Dedifferentiated amniotic fluid mesenchymal stem cell (primary cell): ENCODE measurements around the gene THUMPD2.
A peak's percentile ranks its signal among the peaks of the same experiment; 100 is the strongest.
"Not testable (repeated sequence)": the region's sequence is repeated elsewhere in the genome, so short reads cannot be mapped to it uniquely, and the experiment has no call there.

Source experiments
- DNase-seq: peaks from one replicate; pipeline ENCODE4 v3.0.0-alpha.2; 2016; ENCODE audit errors: extremely low spot score

THUMPD2 gene, protein sequence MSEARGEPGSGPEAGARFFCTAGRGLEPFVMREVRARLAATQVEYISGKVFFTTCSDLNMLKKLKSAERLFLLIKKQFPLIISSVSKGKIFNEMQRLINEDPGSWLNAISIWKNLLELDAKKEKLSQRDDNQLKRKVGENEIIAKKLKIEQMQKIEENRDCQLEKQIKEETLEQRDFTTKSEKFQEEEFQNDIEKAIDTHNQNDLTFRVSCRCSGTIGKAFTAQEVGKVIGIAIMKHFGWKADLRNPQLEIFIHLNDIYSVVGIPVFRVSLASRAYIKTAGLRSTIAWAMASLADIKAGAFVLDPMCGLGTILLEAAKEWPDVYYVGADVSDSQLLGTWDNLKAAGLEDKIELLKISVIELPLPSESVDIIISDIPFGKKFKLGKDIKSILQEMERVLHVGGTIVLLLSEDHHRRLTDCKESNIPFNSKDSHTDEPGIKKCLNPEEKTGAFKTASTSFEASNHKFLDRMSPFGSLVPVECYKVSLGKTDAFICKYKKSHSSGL

DNA sequence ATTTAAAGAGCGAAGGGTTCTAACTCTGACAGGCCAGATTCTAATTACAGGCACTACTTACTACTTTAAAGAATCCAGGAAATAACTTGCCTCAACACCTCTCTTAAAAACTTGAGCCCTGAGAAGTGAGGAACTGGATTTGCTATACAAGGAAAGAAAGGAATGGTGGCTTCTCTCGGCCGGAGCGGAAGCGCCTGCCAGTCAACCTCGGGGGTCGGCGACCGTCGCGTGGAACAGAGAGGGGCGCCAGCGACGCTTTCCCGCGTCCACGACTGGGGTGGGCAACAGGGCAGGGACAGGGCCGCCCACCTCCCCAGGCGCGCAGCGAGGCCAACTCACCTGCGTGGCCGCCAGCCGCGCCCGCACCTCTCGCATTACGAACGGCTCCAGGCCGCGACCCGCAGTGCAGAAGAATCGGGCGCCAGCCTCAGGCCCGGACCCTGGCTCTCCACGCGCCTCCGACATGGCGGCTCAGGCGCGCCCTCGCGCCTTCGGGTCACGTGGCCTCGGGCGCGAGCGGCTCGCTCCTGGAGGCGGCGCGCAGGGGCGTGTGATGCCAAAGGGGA lies at the start of gene THUMPD2:
Gene THUMPD2, minus strand, starts transcription at position 484 of the 566 bp plus-strand sequence. Its CDS starts 19 bp downstream, at position 465.
- peak; percentile 59 for DNase-seq

DNA sequence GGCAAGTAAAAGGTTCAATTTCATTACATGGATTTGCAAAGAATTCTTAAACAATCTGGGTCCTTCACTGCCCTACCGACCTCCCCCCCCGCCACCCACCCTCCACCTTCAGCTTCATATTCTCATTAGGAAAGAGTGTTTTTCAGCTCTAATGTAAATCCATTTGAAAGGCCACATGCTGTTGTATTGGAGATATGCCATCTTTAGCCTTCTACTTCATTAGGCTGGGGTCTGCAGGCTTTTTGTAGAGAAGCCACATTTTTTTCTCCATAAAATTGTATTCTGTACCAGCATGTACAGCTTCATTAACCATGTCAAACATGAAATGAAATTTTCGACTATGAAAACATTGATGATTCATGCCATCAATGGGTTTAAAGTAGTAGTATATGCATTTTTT lies 42.8 kb upstream of the THUMPD2 start:
- no peak for DNase-seq

DNA sequence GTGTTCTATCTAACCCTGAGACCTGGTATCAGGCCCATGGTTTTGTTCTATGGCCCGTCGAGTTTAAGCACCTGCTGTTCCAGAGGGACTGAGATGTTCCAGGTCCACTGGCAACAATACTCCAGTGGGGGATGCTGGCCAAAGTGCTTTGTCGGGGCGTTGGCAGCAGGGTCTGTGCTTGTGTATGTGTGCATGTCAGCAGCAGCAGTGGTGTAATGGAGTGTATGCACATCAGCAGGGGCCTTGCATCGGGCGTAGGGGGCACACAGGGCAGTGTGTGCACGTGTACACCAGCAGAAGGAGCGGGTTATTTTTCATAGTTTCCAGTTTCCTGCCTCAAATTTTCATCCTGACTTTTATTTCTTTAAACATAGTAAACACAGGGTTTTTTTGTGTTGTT lies 37.8 kb upstream of the THUMPD2 start:
- peak; percentile 5 for DNase-seq

DNA sequence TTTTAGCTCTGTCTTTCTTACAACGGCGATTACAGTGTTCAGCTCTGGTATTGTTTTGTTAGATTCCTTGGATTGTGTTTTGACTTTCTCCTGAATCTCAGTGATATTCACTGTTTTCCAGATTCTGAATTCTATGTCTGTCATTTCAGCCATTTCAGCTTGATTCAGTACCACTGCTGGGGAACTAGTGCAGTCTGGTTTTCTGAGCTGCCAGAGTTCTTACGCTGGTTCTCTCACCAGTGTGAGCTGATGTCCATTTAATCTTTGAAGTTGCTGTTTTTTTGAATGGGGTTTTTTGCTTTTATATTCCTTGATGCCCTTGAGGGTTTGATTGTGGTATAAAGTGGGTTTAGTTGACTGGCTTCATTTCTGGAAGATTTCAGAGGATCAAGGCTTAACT lies 37.4 kb upstream of the THUMPD2 start:
- no peak for DNase-seq

DNA sequence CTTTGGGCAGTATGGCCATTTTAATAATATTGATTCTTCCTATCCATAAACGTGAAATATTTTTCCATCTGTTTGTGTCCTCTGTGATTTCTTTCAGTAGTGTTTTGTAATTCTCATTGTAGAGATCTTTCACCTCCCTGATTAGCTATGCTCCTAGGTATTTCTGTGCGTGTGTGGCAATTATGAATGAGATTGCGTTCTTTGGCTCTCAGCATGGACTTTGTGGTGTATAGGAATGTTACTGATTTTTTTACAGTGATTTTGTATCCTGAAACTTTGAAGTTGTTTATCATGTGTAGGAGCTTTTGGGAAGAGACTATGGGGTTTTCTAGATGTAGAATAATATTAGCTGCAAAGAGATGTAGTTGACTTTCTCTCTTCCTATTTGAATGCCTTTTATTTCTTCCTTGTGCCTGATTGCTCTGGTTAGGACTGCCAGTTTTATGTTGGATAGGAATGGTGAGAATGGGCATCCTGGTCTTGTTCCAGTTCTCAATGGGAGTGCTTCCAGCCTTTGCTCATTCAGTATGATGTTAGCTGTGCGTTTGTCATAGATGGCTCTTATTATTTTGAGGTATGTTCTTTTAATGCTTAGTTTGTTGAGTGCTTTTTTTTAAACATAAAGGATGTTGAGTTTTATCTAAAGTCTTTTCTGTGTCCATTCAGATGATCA lies 27.0 kb upstream of the THUMPD2 start:
- no peak for DNase-seq

DNA sequence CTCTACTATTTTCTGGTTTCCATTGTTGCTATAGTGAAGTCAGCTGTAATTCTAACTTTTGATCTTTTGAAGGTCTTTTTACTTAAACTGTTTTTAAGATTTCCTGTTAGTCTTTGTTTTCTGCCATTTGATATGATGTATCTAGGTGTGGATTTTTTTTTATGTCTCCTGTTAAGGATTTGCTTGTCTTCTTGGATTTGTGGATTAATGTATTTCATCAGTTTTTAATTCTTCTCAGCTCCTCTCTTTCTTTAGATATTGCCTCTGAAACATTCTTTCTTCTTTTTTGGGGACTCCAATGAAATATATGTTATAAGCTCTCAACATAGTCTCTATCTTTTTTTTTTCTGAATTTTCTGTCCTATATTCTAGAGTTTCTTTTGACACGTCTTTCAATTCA lies 24.8 kb upstream of the THUMPD2 start:
- DNase-seq = no peak

DNA sequence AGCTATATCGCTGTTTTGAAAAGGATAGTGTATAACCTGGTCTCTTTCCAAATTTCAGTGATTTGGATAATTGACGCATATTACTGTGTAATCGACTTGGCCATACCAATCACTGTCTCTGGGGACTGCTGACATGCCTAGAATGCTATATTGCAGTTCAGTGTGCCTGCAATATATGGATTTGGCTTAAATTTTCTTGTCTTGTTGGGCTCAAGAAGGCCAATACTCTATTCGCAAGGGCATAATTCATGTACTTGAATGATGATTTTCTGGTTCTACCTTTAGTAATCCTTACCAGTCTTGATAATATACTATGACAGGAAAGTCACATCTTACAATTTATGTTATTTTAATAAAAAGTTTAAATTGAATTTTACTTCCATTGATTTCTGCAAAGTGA lies 21.7 kb upstream of the THUMPD2 start:
- no peak for DNase-seq

DNA sequence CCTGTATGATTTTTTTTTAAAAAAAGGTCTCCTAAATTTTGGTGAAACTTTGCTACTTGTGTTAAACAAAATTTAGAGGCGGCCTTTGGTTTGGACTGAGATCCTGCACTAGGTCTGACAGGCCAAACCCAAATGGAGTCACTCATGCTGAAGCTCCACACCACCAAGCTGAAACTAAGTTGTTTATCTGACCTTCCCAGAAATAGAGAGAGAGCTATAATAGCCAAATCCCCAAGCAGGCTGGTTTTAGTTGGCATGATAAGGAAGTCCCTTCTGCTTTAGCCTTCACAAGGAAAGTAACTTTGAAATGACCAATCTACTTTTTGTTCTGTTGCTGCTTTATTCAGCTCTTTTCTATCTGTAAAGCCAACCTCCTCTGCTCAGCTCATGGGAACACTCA lies 17.1 kb upstream of the THUMPD2 start:
- DNase-seq = no peak

DNA sequence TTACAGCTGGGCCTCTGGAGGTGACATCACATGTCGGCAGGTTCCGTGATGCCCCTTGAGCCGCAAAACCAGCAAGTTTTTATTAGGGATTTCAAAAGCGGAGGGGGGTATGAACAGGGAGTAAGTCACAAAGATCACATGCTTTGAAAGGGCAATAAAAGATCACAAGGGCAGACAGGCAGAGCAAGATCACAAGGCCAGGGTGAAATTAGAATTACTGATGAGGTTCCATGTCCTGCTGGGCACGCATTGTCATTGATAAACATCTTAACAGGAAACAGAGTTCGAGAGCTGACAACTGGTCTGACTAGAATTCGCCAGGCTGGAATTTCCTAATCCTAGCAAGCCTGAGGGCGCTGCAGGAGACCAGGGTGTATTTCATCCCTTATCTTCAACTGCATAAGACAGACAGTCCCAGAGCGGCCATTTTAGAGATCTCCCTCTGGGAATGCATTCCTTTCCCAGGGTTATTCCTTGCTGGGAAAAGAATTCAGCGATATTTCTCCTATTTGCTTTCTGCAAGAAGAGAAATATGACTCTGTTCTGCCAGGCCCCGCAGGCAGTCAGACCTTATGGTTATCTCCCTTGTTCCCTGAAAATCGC lies 11.3 kb upstream of the THUMPD2 start:
- not testable (repeated sequence) for DNase-seq

DNA sequence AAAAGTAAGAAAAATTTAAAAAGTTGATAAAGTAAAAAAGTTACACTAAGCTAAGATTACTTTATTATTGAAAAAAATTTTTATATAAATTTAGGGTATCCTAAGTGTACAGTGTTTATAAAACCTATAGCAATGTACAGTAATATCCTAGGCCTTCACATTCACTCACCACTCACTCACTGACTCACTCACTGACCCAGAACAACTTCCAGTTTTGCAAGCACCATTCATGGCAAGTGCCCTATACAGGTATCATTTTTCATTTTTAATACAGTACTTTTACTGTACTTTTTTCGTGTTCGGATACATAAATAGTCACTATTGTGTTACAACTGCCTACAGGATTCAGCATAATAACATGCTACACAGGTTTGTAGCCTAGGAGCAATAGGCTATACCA lies 8.9 kb upstream of the THUMPD2 start:
- DNase-seq = no peak

DNA sequence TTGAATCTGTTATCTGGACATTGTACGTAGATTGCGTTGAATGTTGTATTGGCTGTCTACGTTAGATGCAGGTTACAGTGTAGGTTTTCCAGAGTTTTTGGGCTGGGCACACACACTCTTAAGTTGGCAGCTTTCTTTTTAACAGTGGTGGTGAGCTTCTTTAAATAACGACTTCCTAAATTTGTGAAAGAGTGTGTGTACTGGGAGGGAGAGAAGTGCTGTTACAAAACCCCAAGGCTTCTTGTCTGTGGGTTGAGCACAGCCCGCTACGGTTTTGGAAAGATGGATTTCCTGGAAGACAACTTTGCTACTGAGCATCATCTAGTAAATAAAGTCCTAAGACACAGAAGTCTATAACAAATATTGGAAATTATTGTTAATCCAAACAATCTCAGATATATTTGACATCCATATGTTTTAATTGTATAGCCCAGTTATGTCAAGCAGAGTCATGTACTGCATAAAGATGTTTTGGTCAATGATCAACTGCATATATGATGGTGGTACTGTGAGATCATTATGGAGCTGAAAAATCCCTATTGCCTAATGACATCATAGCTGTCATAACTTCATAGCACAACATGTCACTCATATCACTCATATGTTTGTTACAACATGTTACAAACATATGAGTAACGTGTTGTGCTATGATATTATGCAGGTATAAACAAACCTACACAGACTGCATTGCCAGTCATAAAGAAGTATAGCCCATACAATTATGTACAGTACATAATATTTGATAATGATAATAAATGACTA lies 7.9 kb upstream of the THUMPD2 start:
- DNase-seq = no peak

DNA sequence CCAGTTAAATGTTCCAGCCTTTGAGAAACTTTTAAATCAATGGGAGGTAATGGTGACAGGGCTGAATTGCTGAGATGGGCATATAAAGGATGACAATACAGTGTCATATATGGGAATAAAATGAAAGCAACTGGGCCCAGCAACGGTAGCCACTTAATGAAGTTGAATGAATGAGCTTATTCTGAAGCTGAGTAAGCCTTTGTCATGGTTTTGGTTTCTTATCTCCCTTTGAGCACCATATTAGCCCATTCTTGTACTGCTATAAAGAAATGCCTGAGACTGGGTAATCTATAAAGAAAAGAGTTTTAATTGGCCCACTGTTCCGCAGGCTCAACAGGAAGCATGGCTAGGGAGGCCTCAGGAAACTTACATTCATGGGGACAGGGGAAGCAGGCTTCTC lies 3.5 kb upstream of the THUMPD2 start:
- DNase-seq = no peak

DNA sequence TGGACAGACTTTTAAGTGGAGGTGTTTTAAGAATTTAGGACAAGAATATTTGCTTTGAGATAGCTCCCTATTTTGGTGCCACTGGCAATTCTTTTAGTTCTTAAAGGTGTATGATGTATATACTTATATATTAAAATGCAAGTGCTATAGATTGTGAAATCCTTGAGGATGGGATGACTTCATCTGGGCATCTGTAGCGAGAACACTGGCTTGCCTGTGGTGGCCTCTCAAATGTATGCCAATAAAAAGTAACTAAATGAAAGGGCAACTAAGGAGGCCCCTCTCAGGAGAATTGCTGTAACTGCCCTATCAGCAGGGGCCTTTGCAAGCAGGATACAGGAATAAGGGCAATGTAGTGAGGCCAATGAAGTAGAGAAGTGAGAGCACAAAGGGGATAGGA lies 2.6 kb upstream of the THUMPD2 start:
- no peak for DNase-seq

DNA sequence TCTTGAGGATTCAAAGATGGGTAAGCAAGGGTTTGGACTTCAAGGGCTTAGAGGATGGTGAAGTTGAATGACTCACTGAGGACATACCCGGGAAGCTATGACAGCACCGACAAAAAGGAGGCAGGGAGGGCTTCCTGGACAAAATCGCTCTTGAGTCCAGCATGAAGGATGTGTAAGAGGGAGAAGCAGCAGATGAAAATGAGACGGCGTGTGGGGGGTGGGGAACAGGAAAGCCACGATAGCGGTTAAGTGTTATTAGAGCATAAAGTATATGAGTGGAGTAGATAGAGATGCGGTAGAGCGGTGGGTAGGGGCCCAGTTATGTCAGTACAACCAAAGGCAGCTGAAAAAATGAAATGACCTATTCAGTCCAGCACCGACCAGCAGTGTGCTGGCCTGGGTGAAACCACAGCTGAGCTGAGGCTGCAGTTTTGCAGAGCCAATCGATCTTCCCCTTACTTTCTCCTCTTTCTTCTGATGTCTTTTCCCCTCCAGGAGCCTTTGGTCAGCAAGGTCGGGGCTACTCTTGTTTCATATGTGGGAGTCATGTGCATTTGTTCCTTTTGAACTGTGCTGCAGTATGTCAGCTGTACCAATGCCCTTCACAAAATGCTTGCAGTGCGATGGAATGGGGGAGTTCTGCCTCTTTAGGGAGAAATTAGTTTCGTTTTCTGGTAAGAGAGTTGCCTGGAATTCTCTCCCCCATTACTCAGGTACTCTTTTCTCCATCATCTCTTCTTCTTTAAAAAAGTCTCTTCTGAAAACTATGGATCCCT lies 2.0 kb upstream of the THUMPD2 start:
- no peak for DNase-seq

DNA sequence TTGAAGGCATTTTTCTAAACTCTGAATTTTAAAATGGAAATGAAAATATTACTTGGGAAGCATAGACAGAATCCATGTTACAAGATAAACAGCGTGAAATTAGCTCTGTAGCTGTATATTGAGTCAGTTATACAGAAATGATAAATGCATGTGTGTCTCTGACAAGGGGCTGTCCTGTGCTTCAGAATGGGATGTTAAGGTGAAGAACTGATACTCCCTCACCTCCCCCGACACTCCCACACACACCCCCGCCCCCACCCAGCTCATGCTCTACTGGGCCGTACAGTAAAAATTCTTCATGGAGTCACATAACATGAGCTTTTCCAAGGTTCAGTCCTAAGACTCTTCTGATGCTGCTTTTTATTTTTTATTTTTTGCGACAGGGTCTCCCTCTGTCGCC lies 869 bp upstream of the THUMPD2 start:
- no peak for DNase-seq

DNA sequence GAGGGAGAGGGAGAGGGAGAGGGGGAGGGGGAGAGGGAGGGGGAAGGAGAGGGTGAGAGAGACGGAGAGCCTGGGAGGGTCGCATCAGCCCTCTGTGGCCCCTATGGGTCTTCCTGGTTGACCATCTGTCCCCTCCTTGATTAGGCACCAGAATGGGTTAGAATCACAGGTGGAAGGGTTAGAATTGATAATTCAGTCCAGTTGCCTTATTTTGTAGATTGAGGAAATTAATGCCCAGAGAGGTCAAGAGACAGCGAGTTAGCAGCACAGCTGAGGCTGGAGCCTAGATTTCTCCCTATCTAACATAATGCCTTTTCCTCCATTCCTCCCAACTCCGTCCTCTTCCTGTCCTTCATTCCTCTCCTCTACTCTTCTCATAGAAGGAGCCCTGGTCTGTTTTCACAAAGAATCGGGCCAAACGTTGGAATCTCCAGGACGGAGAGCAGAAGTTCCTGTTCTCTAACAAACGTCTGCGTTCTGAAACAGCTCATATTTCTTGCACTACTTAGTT lies 338 bp upstream of the THUMPD2 start:
- DNase-seq = no peak

DNA sequence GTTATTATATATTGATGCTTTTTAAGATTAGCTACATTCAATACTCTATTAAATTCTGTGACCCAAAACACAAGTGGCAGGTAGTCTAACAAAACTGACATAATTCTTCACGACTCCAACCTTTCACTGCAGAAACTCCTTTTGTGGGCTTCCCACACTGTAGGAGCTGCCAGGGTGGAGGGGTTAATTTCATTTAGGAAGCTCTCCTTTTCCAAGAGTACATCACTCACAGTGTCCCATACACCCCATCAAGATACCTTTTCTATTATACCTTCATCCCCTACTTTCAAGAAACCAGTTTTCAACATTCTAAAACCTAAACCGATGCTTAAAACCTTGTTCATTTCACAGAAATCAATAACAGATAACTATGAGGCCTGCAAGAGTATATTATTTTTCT lies 825 bp downstream of the THUMPD2 start:
- DNase-seq = no peak

DNA sequence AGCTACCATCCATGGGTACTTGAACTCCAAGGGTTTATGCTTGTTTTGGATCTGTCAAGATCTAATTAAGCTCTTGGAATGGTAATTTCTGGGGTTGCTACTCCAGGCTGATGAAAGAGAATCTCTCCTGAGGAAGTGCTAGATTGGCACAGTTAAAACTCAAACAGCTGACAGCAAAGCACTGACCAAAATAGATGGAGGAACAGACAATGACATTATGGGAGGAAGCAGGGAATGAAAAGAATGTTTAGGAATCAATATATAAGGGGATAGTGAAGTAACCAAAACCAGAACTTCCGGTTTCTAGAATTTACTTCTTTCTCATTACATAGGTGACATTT lies 6.3 kb downstream of the THUMPD2 start:
- no peak for DNase-seq

DNA sequence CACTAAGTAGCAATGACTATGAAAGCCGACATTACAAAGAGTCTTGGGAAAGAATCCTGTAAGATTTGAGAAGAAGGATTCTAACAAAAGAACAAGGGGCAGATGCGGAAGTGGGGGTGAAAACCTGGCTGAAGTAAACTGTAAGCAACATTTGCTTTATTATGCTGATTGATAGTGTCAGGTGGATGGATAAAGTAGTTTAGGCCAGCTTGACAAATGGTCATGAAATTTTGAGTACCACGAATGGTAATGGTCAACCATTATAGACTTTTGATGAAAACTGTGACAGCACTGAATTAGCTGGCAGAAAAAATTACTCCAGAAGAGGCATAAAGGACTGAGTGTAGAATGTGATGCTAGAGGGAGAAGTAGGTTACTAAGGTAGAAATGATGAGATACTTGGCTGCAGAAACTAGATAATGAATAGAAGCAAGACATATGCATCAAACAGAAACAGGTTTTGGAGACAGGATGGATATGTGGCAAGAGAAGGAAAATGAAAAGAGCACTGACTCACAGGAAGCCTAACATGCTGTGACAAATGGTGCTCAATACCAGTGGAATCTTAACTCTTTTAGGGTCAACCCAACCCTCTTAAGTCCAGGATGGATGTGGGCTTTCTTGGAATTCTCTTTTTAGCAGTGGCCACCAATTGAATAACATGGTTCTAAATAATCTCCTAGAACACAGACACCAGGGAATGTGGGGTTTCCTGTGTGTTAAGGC lies 6.8 kb downstream of the THUMPD2 start:
- DNase-seq = no peak

DNA sequence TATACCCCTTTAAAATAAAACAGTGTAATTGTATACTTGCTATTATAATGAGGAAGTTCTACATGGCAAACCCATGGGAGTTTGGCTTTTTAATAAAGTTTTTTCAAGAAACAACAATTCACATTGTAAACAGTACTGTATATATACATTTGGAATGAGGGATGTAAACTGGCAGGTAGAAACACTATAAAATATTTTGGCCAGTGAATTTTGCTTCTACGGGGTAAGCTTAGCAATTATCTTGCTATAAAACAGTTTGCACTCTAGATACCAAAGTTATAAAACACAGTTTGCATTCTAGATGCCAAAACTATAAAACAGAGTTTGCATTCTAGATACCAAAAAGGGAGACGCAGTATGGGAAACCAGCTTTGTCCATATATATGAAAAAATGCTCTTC lies 16.6 kb downstream of the THUMPD2 start:
- no peak for DNase-seq
